HL-60 (cell line): ENCODE measurements around the gene SCN10A.

ENCODE experiments used
- DNase-seq, 2 experiments: peaks; one replicate each; pipeline ENCODE4 v3.0.0-alpha.2; 2010 to 2020; ENCODE audit warnings: low read depth in 1 of 2, low spot score in 1 of 2
- H3K27ac ChIP-seq: fragments of 250-450 bp; sonication (Bioruptor Pico); replicated peaks from 2 replicates; pipeline ENCODE4 v1.5.1; 2020; ENCODE audit warnings: mild to moderate bottlenecking, moderate library complexity
- H3K27me3 ChIP-seq: fragments of 250-450 bp; sonication (Bioruptor Pico); 2 replicates; pipeline ENCODE4 v1.5.1; 2021; ENCODE audit warnings: mild to moderate bottlenecking, moderate library complexity; ENCODE audit not compliant: insufficient read depth, poor library complexity, severe bottlenecking
- H3K4me3 ChIP-seq: replicated peaks from 2 replicates; pipeline ENCODE4 v1.5.1; 2011; ENCODE audit warnings: mild to moderate bottlenecking, control low read depth, low read length; ENCODE audit not compliant: insufficient read depth
- CTCF ChIP-seq: IDR thresholded peaks from one replicate; pipeline ENCODE4 v1.5.1; 2011; ENCODE audit warnings: low read length, control low read depth, inconsistent platforms; ENCODE audit not compliant: insufficient read depth
- GABPA ChIP-seq: IDR thresholded peaks from 2 replicates; pipeline ENCODE4 v1.6.1; 2012; ENCODE audit warnings: low read depth
- POLR2AphosphoS5 ChIP-seq: IDR thresholded peaks from 2 replicates; pipeline ENCODE4 v1.6.1; 2012; ENCODE audit warnings: low read depth
- REST ChIP-seq: IDR thresholded peaks from 2 replicates; pipeline ENCODE4 v1.6.1; 2012; ENCODE audit warnings: low read depth; ENCODE audit not compliant: insufficient replicate concordance
- SPI1 ChIP-seq: IDR thresholded peaks from 2 replicates; pipeline ENCODE4 v1.6.1; 2012; ENCODE audit warnings: low read depth, mild to moderate bottlenecking, borderline replicate concordance

SCN10A gene

GRCh38 chr3:38739396-38739689 is 76.7 kb downstream of the SCN10A start:
- TF ChIP-seq REST (no peak), GABPA (no peak), POLR2AphosphoS5 (no peak), CTCF (no peak), SPI1 (no peak)
- Histone ChIP-seq H3K27me3 (no peaks in the 10 kb centered on the region), H3K27ac (no peak overlapping the region), H3K4me3 (no peak overlapping the region)
- DNase-seq: no peak

DNA sequence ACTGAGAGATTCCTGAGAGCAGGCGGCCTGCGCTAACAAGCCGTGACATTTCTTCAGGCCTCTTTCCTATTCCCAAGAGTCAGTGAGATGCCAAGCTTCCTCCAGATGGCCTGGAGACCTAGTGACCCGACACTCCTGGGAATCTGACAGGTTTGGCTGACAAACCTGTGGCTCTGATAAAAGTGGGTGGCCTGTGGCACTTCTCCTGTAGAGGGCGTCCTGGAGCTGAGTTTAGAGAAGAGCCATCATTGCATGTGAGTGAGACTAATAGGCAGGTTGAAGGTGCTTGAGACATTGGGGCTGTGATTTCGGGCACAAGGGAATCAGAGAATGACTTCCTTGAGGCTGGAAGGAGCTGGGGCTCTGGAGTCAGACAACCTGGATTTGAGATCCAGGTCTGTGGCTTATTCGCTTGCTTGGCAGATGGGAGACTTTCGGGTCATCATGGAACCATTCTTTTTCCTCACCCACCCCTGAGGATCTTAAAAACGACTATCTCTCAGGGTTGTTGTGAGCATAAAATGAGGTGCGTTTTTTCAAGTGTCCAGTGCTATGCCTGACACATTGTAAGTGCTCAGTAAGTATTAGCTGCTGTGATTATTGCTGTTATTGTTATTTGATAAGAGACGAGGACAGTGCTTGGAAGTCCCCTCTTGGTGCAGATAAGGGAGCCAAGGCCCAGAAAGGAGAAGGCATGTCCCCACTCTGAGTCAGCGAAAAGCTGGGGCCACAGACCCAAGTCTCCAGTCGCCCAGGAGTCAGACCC is 77.2 kb downstream of the SCN10A start:
- peak in 1 of 2 experiments; percentile 32 for DNase-seq
- H3K4me3 ChIP-seq: no peak overlapping the region
- H3K27ac ChIP-seq: no peak overlapping the region
- TF ChIP-seq CTCF: peak; percentile 50
- no peak for TF ChIP-seq GABPA
- H3K27me3 ChIP-seq: no peaks in the 10 kb centered on the region

- TF ChIP-seq GABPA (no peak), SPI1 (no peak), CTCF (no peak), REST (no peak), POLR2AphosphoS5 (no peak)
- no peak overlapping the region for H3K27ac ChIP-seq
- H3K27me3 ChIP-seq: peaks cover 2% of the 10 kb centered on the region
- no peak overlapping the region for H3K4me3 ChIP-seq
- DNase-seq: no peak
These were observed 84.5 kb downstream of the SCN10A start for GRCh38 chr3:38731522-38731921.

DNA sequence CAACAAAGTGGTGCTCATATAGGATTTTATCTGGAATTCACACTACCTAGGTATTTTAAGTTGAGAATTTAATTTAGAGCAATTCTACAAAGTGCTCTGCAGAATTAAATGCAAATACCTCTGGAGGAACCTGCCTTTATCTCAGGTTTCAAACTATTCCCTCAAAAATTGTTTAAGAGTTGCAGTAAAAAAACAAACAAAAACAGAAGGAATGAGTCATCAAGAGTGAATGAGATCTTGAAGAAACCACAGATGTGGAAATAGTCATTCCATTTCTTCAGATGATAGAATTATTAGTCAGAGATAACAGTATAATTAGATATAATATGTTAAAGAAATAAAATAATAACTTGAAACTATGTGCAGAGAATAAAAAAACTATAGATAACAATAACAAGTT is 85.7 kb downstream of the SCN10A start:
- TF ChIP-seq CTCF: no peak
- no peak for TF ChIP-seq REST
- no peak for TF ChIP-seq POLR2AphosphoS5
- TF ChIP-seq GABPA: no peak
- TF ChIP-seq SPI1: no peak
- DNase-seq: no peak
- Histone ChIP-seq H3K27ac (no peak overlapping the region), H3K4me3 (no peak overlapping the region), H3K27me3 (peaks cover 2% of the 10 kb centered on the region)
